Brain microvascular endothelial cell (primary cell): ENCODE results near the gene REM2.

Experiments used
- DNase-seq: peaks from one replicate; pipeline ENCODE4 v3.0.0-alpha.2; 2020
- H3K27ac ChIP-seq: fragments of 250-450 bp; sonication (Bioruptor Pico); 2 replicates; pipeline ENCODE4 v1.5.1; 2020; ENCODE audit warnings: mild to moderate bottlenecking, moderate library complexity
- H3K27me3 ChIP-seq: fragments of 250-450 bp; sonication (Bioruptor Pico); replicated peaks from 2 replicates; pipeline ENCODE4 v1.5.1; 2020; ENCODE audit warnings: mild to moderate bottlenecking
- H3K36me3 ChIP-seq: fragments of 250-450 bp; sonication (Bioruptor Pico); replicated peaks from 2 replicates; pipeline ENCODE4 v1.5.1; 2020; ENCODE audit warnings: mild to moderate bottlenecking
- H3K4me3 ChIP-seq: 2 replicates; pipeline ENCODE4 v1.5.1; 2011; ENCODE audit warnings: low read depth, mild to moderate bottlenecking, control low read depth, low read length, moderate library complexity
- CTCF ChIP-seq: IDR thresholded peaks from 2 replicates; pipeline ENCODE4 v1.5.1; 2011; ENCODE audit warnings: low read depth, mild to moderate bottlenecking, moderate library complexity, low read length, control low read depth, inconsistent platforms; ENCODE audit errors: missing control alignments
- in situ Hi-C: cut with HindIII; loops from 2 replicates; pipeline ENCODE4 v1.10.0; 2017; ENCODE audit warnings: low sequenced_read_pairs, low pct_ligation_motif_present

Gene REM2

GRCh38 chr14:22925513-22925912 is 42.5 kb downstream of the REM2 start:
- H3K36me3 ChIP-seq: peaks cover 50% of the 10 kb centered on the region
- TF ChIP-seq CTCF: no peak
- in situ Hi-C loops: no loop called here
- H3K27me3 ChIP-seq: no peaks in the 10 kb centered on the region
- no peak for DNase-seq
- no peak overlapping the region for H3K4me3 ChIP-seq
- H3K27ac ChIP-seq: no peak overlapping the region

- Histone ChIP-seq H3K36me3 (peaks cover 41% of the 10 kb centered on the region), H3K4me3 (no peak overlapping the region), H3K27me3 (no peaks in the 10 kb centered on the region), H3K27ac (no peak overlapping the region)
- in situ Hi-C loops: no loop called here
- no peak for DNase-seq
- no peak for TF ChIP-seq CTCF
Observed at GRCh38 chr14:22926316-22926715, 43.3 kb downstream of the REM2 start.

GRCh38 chr14:22928237-22929103 is 45.4 kb downstream of the REM2 start:
- Histone ChIP-seq H3K4me3 (peak overlapping the region; percentile 99), H3K27ac (peak overlapping the region; percentile 86), H3K36me3 (peaks cover 26% of the 10 kb centered on the region), H3K27me3 (no peaks in the 10 kb centered on the region)
- no peak for TF ChIP-seq CTCF
- in situ Hi-C loops: no loop called here
- DNase-seq: no peak

- H3K4me3 ChIP-seq: peak within 1 kb of the TSS; percentile 99
- peak; percentile 100 for DNase-seq
- peaks cover 18% of the 10 kb centered on the region for H3K36me3 ChIP-seq
- no peaks in the 10 kb centered on the region for H3K27me3 ChIP-seq
- in situ Hi-C loops: no loop called here
- peak within 1 kb of the TSS; percentile 86 for H3K27ac ChIP-seq
- TF ChIP-seq CTCF: no peak
Observed at GRCh38 chr14:22929104-22929960, 46.3 kb downstream of the REM2 start, which contains the start of gene PRMT5. PRMT5 (minus strand) TSS chr14:22929376; CDS start chr14:22929361, 15 bp downstream.

- no peaks in the 10 kb centered on the region for H3K27me3 ChIP-seq
Observed at GRCh38 chr14:22929961-22930364, 46.9 kb downstream of the REM2 start.

More at GRCh38 chr14:22929961-22930364, 46.9 kb downstream of the REM2 start:
- TF ChIP-seq CTCF: no peak
- H3K36me3 ChIP-seq: peaks cover 12% of the 10 kb centered on the region
- DNase-seq: no peak
- in situ Hi-C loops: no loop called here
- peak overlapping the region; percentile 54 for H3K27ac ChIP-seq
- peak overlapping the region; percentile 99 for H3K4me3 ChIP-seq
